GM21390 (cell line): ENCODE data around the gene DGKG.

Source experiments
- ATAC-seq: cut with Tn5 transposase; IDR thresholded peaks from one replicate; pipeline ENCODE4 v1.9.1; 2021; ENCODE audit not compliant: unreplicated experiment

DGKG gene

GRCh38 chr3:186247821-186248814, 113.9 kb downstream of the DGKG start:
- ATAC-seq: no peak

- no peak for ATAC-seq
These were observed 115.1 kb downstream of the DGKG start for GRCh38 chr3:186246941-186247340.

GRCh38 chr3:186244016-186244415, 118.0 kb downstream of the DGKG start:
- no peak for ATAC-seq

DNA sequence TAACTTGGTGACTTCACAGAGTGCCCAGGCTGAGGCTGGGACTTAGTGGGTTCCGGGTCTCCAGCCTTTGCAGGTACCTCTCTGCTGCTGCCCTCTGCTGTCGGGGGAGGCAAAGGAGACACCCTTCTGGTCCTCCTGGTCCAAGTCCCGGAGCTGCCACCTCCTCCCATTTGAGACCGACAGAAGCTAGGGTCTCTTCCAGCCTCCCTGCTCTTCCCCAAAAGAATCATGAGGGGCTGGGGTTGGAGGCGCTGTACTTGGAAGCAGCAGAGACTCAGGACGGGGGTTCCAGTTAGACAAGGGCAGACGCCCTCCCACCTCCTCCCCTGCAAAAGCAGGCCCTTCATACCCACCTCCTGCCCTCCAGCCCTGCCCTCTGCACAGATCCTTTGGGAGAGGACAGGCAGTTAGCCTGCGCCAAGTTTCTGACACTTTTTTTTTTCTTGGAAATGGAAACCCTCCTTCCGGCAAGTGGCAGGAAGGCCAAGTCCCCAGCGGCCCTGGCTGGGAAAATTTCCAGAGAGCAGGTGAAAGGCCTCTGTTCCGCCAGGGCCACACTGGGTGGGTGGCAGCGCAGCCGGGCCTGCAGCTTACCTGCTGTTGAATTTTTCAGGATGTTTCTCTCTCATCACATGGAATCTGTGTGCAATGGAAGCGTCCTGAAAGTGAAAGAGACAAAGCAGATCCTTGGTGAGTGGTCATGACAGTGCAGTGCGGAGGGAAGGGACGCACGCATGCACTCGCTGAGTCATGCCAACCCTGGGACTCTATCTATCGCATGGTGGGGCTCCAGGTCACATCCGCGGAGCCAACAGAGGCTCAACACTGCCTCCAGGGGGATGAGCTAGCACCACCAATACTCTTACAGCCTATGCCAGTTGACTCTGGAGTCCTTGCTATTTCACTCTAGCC, 119.9 kb downstream of the DGKG start:
- ATAC-seq: peak; percentile 68

GRCh38 chr3:186239321-186239720, 122.7 kb downstream of the DGKG start:
- no peak for ATAC-seq

DNA sequence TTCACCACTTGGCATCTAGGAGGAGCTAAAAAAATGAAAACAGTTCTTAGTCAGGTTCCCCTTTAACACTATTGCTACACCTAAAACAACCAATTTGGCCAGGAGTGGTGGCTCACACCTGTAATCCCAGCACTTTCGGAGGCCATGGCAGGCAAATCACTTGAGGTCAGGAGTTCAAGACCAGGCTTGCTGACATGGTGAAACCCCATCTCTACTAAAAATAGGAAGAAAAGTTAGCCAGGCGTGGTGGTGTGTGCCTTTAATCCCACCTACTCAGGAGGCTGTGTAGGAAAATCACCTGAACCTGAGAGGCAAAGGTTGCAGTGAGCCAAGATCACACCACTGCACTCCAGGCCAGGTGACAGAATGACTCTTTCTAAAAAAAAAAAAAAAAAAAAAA, 124.1 kb downstream of the DGKG start:
- no peak for ATAC-seq

DNA sequence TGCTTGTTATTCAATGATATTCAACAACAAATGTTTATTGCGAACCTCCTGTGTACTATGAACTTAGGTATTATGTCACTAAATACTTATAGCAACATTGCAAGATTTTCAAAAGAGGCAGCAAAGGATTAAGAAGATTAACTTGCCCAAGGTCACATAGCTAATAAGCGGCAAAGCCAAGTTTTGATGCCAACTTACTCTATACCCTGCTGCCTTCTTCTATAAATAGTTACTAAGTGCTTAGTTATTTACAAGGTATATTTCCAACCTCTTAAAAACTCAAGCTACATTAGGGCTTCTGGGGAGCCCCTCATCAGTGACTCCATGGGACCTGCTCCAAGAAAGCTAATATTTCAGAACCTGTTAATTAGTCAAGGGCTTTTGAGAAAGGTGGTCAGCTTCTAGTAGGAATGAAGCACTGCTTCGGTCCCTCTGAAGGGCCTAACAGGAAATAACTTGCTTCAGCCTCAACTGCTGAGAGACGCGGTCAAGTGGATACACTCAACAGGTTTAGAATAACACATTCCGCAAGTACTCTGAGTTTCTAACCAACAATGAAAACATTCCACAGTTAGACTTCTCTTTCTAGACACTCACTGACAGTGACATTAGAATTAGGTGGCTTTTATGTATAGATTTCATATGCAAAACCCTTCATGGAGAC, 125.5 kb downstream of the DGKG start:
- no peak for ATAC-seq

- peak; percentile 91 for ATAC-seq
These were observed 126.5 kb downstream of the DGKG start for GRCh38 chr3:186235554-186235953.

DNA sequence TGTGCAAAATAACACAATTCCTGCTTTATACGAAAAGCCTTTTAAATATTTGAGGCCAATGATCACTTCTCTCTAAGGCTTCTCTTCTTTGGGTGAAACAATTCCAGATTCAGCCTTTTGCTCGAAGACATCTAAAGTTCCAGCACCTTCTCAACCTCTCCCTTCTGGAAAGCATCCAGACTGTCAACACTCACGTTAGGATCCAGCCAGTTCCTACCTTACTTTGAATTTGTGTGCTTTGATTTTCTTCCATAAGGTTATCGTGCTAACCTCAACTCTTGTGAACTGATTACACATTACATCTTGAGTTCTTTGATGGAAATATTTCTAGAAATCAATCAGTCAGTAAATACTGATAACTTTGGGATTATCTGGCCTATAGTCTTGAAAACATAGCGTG, 127.9 kb downstream of the DGKG start:
- no peak for ATAC-seq

- ATAC-seq: no peak
These were observed 135.6 kb downstream of the DGKG start for GRCh38 chr3:186226482-186226881.

GRCh38 chr3:186225603-186226002, 136.4 kb downstream of the DGKG start:
- peak; percentile 44 for ATAC-seq

GRCh38 chr3:186224041-186224610, 137.9 kb downstream of the DGKG start:
- no peak for ATAC-seq

DNA sequence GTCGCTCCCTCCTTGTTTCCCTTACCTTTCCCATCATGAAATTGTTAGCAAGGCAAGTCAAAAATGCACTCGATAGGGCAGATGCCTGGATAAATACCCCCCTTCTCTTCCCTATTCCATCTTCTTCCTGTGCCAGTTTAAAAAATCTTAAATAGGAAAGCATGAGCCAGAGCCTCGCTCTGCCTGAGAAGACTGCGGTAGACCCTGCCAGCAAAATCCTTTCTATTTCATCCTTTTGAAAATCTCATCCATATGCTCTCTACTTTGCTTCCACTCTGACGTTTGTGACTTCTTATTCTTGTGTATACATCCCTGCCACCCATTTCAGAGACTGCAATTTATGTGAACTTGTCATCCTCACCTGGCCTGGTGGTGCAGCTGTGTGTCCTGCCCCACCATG, 138.6 kb downstream of the DGKG start:
- ATAC-seq: no peak

- no peak for ATAC-seq
These were observed 140.2 kb downstream of the DGKG start for GRCh38 chr3:186221760-186222378.

DNA sequence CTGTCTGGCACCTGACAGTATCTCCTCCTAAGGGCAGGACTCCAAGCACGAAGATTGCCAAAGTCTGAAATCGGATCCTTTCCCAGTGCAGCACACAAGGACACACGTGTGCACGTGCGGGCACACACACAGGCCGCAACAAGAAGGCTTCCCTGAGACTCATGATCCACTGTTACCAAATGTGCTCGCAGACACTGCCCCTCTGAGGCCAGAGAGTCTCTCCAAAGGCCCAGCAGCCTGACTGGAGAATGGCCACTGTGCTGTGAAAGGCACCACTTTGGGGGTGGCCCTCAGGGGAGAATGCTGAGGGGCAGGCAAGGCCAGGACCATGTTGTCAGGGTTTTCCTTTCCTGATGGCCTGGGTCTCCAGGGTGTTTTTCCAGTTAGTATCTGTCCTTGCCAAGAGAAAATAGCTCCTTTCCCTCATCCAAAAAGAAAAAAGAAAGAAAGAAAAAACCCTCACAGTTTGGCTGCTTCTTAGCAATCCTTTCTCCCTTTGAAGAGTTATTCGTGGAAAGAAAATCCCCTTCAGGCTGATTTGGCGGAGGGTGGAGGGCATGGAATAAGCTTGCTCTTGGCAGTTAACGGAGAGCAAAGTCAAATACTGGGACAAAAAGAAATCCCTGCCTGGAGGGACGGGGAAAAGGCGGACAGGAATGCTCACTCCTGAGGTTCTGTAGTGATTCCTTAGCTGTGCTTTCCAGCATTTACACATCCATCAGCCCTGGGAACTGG, 141.0 kb downstream of the DGKG start:
- no peak for ATAC-seq

GRCh38 chr3:186220365-186220764, 141.7 kb downstream of the DGKG start:
- ATAC-seq: no peak

DNA sequence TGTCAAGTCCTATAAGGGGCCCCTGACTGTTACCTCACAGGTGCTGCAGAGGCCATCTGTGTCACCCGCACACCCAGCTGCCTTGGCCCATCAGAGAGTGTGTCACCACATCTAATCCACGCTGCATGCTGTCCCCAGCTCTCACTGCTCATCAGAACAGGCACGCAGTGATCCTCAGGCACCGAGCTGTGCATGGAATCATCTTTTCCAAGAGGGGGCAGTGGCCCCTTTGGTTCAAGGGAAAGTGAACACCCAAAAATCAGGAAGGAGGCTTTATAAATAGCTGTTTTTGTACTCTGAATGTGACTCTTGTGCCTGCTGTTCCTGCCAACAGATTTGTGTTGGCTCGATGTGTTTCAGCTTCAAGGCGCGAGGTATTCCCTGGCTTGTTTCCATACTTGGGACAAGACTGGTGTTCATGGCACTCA, 142.8 kb downstream of the DGKG start:
- no peak for ATAC-seq

DNA sequence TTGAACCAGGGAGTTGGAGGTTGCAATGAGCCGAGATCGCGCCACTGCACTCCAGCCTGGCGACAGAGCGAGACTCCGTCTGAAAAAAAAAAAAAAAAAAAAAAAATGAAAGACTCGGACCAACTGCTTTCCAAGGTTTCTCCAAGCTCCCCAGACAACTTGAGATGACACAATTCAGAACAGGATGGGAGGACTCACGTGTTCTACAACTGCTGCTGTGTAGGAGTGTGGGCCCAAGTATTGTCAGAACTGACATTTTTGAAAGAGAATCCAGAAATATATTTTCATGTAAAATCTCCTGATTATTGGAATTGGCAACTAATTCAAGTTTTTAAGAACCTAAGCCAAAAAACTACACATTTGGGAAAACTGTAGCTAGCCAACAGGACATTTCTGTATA, 143.6 kb downstream of the DGKG start:
- ATAC-seq: no peak

GRCh38 chr3:186217820-186218164, 144.2 kb downstream of the DGKG start:
- peak; percentile 95 for ATAC-seq
